ENCODE data around the gene PKNOX1.
"Not testable (repeated sequence)": the region's sequence is repeated elsewhere in the genome, so short reads cannot be mapped to it uniquely, and the experiment has no call there.

The PKNOX1 gene

GRCh38 chr21:43004926-43005325 is 30.6 kb downstream of the PKNOX1 start:
- TF ChIP-seq CTCF (IDR thresholded peaks at IDR 0.05; ENCODE audit: insufficient read depth, low read length, poor library complexity, severe bottlenecking) = no peak
- TF ChIP-seq EZH2phosphoT487 (conservative IDR thresholded peaks at IDR 0.05; ENCODE audit: low read length) = no peak
- Histone ChIP-seq H3K79me2 (ENCODE audit: insufficient read depth, low read length) (no peaks in the 10 kb centered on the region), H4K20me1 (ENCODE audit: low read depth, low read length) (no peaks in the 10 kb centered on the region), H3K27me3 (ENCODE audit: low read length) (no peaks in the 10 kb centered on the region), H3K4me3 (ENCODE audit: insufficient read depth, low read length, poor library complexity, severe bottlenecking) (no peak overlapping the region), H2AFZ (ENCODE audit: low read depth, low read length, severe bottlenecking) (no peak overlapping the region), H3F3A (ENCODE audit: insufficient read depth) (no peaks in the 10 kb centered on the region), H3K9me3 (ENCODE audit: insufficient read depth, low read length) (no peaks in the 10 kb centered on the region; the same call in 1 of the 2 replicates), H3K9ac (ENCODE audit: low read length) (no peak overlapping the region), H3K36me3 (ENCODE audit: low read length) (no peaks in the 10 kb centered on the region), H3K27ac (ENCODE audit: low read depth, low read length) (no peak overlapping the region), H3K4me2 (ENCODE audit: low read depth, low read length, poor library complexity, severe bottlenecking) (no peak overlapping the region), H3K9me2 (replicated peaks; ENCODE audit: insufficient read depth, low read length) (no peaks in the 10 kb centered on the region)

GRCh38 chr21:43005635-43006034 is 31.3 kb downstream of the PKNOX1 start:
- no peak overlapping the region for H3K9ac ChIP-seq (ENCODE audit: low read length)
- H3K9me3 ChIP-seq (ENCODE audit: insufficient read depth, low read length) = no peaks in the 10 kb centered on the region
- H3K4me2 ChIP-seq (ENCODE audit: low read depth, low read length, poor library complexity, severe bottlenecking) = no peak overlapping the region
- H3K27me3 ChIP-seq (ENCODE audit: low read length) = no peaks in the 10 kb centered on the region
- no peaks in the 10 kb centered on the region for H4K20me1 ChIP-seq (ENCODE audit: low read depth, low read length)
- TF ChIP-seq EZH2phosphoT487 (conservative IDR thresholded peaks at IDR 0.05; ENCODE audit: low read length) (no peak), CTCF (IDR thresholded peaks at IDR 0.05; ENCODE audit: insufficient read depth, low read length, poor library complexity, severe bottlenecking) (no peak)
- H3K79me2 ChIP-seq (ENCODE audit: insufficient read depth, low read length) = no peaks in the 10 kb centered on the region
- H3K27ac ChIP-seq (ENCODE audit: low read depth, low read length) = no peak overlapping the region
- H3K9me2 ChIP-seq (replicated peaks; ENCODE audit: insufficient read depth, low read length) = no peaks in the 10 kb centered on the region
- H3K4me3 ChIP-seq (ENCODE audit: insufficient read depth, low read length, poor library complexity, severe bottlenecking) = no peak overlapping the region
- no peak overlapping the region for H2AFZ ChIP-seq (ENCODE audit: low read depth, low read length, severe bottlenecking)
- H3K36me3 ChIP-seq (ENCODE audit: low read length) = no peaks in the 10 kb centered on the region
- no peaks in the 10 kb centered on the region for H3F3A ChIP-seq (ENCODE audit: insufficient read depth)

- not testable (repeated sequence) for H3K4me3 ChIP-seq (ENCODE audit: insufficient read depth, low read length, poor library complexity, severe bottlenecking); H3K36me3 ChIP-seq (ENCODE audit: low read length); H3K9ac ChIP-seq (ENCODE audit: low read length); H3K4me2 ChIP-seq (ENCODE audit: low read depth, low read length, poor library complexity, severe bottlenecking); H3K27ac ChIP-seq (ENCODE audit: low read depth, low read length); H3K9me3 ChIP-seq (ENCODE audit: insufficient read depth, low read length); H3K27me3 ChIP-seq (ENCODE audit: low read length); H3K79me2 ChIP-seq (ENCODE audit: insufficient read depth, low read length); H2AFZ ChIP-seq (ENCODE audit: low read depth, low read length, severe bottlenecking); H3F3A ChIP-seq (ENCODE audit: insufficient read depth); H3K9me2 ChIP-seq (replicated peaks; ENCODE audit: insufficient read depth, low read length); H4K20me1 ChIP-seq (ENCODE audit: low read depth, low read length)
Observed at GRCh38 chr21:43006051-43006873, 31.9 kb downstream of the PKNOX1 start.

- no peaks in the 10 kb centered on the region for H3K27me3 ChIP-seq (ENCODE audit: low read length)
- no peaks in the 10 kb centered on the region for H3K36me3 ChIP-seq (ENCODE audit: low read length)
- H3F3A ChIP-seq (ENCODE audit: insufficient read depth) = no peaks in the 10 kb centered on the region
- no peaks in the 10 kb centered on the region for H3K9me3 ChIP-seq (ENCODE audit: insufficient read depth, low read length)
- H3K79me2 ChIP-seq (ENCODE audit: insufficient read depth, low read length) = no peaks in the 10 kb centered on the region
- TF ChIP-seq CTCF (IDR thresholded peaks at IDR 0.05; ENCODE audit: insufficient read depth, low read length, poor library complexity, severe bottlenecking) = no peak
- no peak for TF ChIP-seq EZH2phosphoT487 (conservative IDR thresholded peaks at IDR 0.05; ENCODE audit: low read length)
- no peaks in the 10 kb centered on the region for H3K9me2 ChIP-seq (replicated peaks; ENCODE audit: insufficient read depth, low read length)
- no peak overlapping the region for H2AFZ ChIP-seq (ENCODE audit: low read depth, low read length, severe bottlenecking)
- H4K20me1 ChIP-seq (ENCODE audit: low read depth, low read length) = no peaks in the 10 kb centered on the region
- no peak overlapping the region for H3K4me2 ChIP-seq (ENCODE audit: low read depth, low read length, poor library complexity, severe bottlenecking)
- H3K9ac ChIP-seq (ENCODE audit: low read length) = no peak overlapping the region
- no peak overlapping the region for H3K27ac ChIP-seq (ENCODE audit: low read depth, low read length)
- H3K4me3 ChIP-seq (ENCODE audit: insufficient read depth, low read length, poor library complexity, severe bottlenecking) = no peak overlapping the region
Observed at GRCh38 chr21:43006874-43007208, 32.5 kb downstream of the PKNOX1 start.
